ENCODE data around the gene CSNK1A1.

GRCh38 chr5:149532413-149532812, 18.8 kb downstream of the CSNK1A1 start:
- TF ChIP-seq TARDBP (IDR thresholded peaks at IDR 0.05), result no peak
- no peak for TF ChIP-seq SP1 (IDR thresholded peaks at IDR 0.05)
- no peak for TF ChIP-seq BHLHE40 (IDR thresholded peaks at IDR 0.05; ENCODE audit: borderline replicate concordance)
- TF ChIP-seq SUZ12 (IDR thresholded peaks at IDR 0.05), result no peak
- TF ChIP-seq L3MBTL2 (conservative IDR thresholded peaks at IDR 0.05), result no peak
- no peak for TF ChIP-seq LEF1 (IDR thresholded peaks at IDR 0.05; ENCODE audit: borderline replicate concordance)
- TF ChIP-seq ARNT (IDR thresholded peaks at IDR 0.05), result no peak
- TF ChIP-seq FOXA1 (IDR thresholded peaks at IDR 0.05), result no peak
- TF ChIP-seq PKNOX1 (IDR thresholded peaks at IDR 0.05), result no peak

Data from HEK293T (cell line).